Endothelial cell of umbilical vein (primary cell): ENCODE measurements around the gene WASF3. TPM values are rescaled to one million over a fixed set of nuclear protein-coding genes. Genes with fewer than 3 reads are reported as not detected.

Experiments
- BruUV-seq: library from RNA; stranded (reverse); fragments of 400-500 nt; replicated peaks from 2 replicates; lab custom pipeline; 2021; lab: Mats Ljungman, UMichigan
- CTCF ChIA-PET: fragments of 300-600, 350-600 bp; sonication (Branson Sonifier 250); formaldehyde crosslinking; loops from one replicate; lab custom pipeline; 2021; ENCODE audit warnings: antibody characterized with exemption, inconsistent platforms; lab: Charles Lee
- POLR2A ChIA-PET: fragments of 300-600, 350-600 bp; sonication (Branson Sonifier 250); formaldehyde crosslinking; loops from one replicate; lab custom pipeline; 2021; ENCODE audit warnings: antibody characterized with exemption, inconsistent platforms; lab: Charles Lee
- DNase-seq: peaks from one replicate; pipeline ENCODE4 v3.0.0-alpha.2; 2011; ENCODE audit warnings: low read depth, low spot score
- FAIRE-seq: peaks from 2 replicates; lab custom pipeline; 2011; peaks lifted over from hg19 to GRCh38; lab: Jason Lieb, UNC
- H2AFZ ChIP-seq: 2 replicates; pipeline ENCODE4 v1.6.0; 2012; ENCODE audit warnings: low read depth, low read length, control low read depth, inconsistent platforms
- H3K27ac ChIP-seq: 2 replicates; pipeline ENCODE4 v1.5.1; 2011; ENCODE audit warnings: low read depth, mild to moderate bottlenecking, control low read depth, low read length, moderate library complexity; ENCODE audit not compliant: insufficient read depth
- H3K27me3 ChIP-seq, 2 experiments: 2 replicates each; pipeline versions ENCODE4 v1.6.0 to v1.6.1; 2011; ENCODE audit warnings: low read length in 2 of 2, mixed read lengths in 1 of 2; ENCODE audit not compliant: control insufficient read depth in 2 of 2, insufficient read depth in 2 of 2
- H3K36me3 ChIP-seq, 2 experiments: 2 replicates in 1 of 2; 3 replicates in 1 of 2; pipeline ENCODE4 v1.5.1; 2011; ENCODE audit warnings: low read length in 2 of 2, mild to moderate bottlenecking in 1 of 2, moderate library complexity in 1 of 2; ENCODE audit not compliant: control insufficient read depth in 2 of 2, insufficient read depth in 2 of 2; ENCODE audit errors: extremely low read depth in 1 of 2
- H3K4me1 ChIP-seq: 3 replicates; pipeline ENCODE4 v1.5.1; 2011; ENCODE audit warnings: mild to moderate bottlenecking, low read length; ENCODE audit not compliant: control insufficient read depth, insufficient read depth; ENCODE audit errors: extremely low read depth
- H3K4me2 ChIP-seq: 2 replicates; pipeline ENCODE4 v1.6.1; 2011; ENCODE audit warnings: low read length, control low read depth, mixed read lengths; ENCODE audit not compliant: insufficient read depth
- H3K4me3 ChIP-seq, 3 experiments: fragments of 200-600 bp in 1 of 3; sonication (generic), shearing (Covaris generic) in 1 of 3; replicated peaks in 1 of 3; 2 replicates each; pipeline ENCODE4 v1.5.1; 2011 to 2016; ENCODE audit warnings: control low read depth in 3 of 3, low read length in 3 of 3, mild to moderate bottlenecking in 2 of 3, inconsistent platforms in 1 of 3, low read depth in 1 of 3, moderate library complexity in 1 of 3; ENCODE audit not compliant: insufficient read depth in 1 of 3
- H3K79me2 ChIP-seq: 2 replicates; pipeline ENCODE4 v1.6.0; 2012; ENCODE audit warnings: low read length, inconsistent platforms; ENCODE audit not compliant: control insufficient read depth, insufficient read depth
- H3K9ac ChIP-seq: replicated peaks from 2 replicates; pipeline ENCODE3; 2011; ENCODE audit warnings: low read length, control low read depth; ENCODE audit not compliant: insufficient read depth; ENCODE audit errors: extremely low read depth
- H3K9me1 ChIP-seq: replicated peaks from 3 replicates; pipeline ENCODE4 v1.6.0; 2011; ENCODE audit warnings: mild to moderate bottlenecking, low read length; ENCODE audit not compliant: control insufficient read depth, insufficient read depth; ENCODE audit errors: extremely low read depth
- H3K9me3 ChIP-seq: replicated peaks from 2 replicates; pipeline ENCODE4 v1.5.1; 2012; ENCODE audit warnings: low read length, inconsistent platforms; ENCODE audit not compliant: control insufficient read depth, insufficient read depth
- H4K20me1 ChIP-seq: replicated peaks from 2 replicates; pipeline ENCODE3; 2011; ENCODE audit warnings: mild to moderate bottlenecking, low read length; ENCODE audit not compliant: control insufficient read depth, insufficient read depth; ENCODE audit errors: extremely low read depth
- EZH2 ChIP-seq: IDR thresholded peaks from 2 replicates; pipeline ENCODE4 v1.6.1; 2012; ENCODE audit warnings: borderline replicate concordance, low read depth, mild to moderate bottlenecking, moderate library complexity, low read length, inconsistent platforms; ENCODE audit not compliant: severe bottlenecking
- FOS ChIP-seq: IDR thresholded peaks from 2 replicates; pipeline ENCODE4 v1.6.1; 2011; ENCODE audit warnings: mild to moderate bottlenecking, low read length, moderate library complexity, borderline replicate concordance; ENCODE audit not compliant: insufficient read depth
- GATA2 ChIP-seq: IDR thresholded peaks from 2 replicates; pipeline ENCODE4 v1.7.0; 2011; ENCODE audit warnings: low read depth, mild to moderate bottlenecking, moderate library complexity, mixed read lengths, low read length; ENCODE audit not compliant: insufficient read length, insufficient read depth
- JUN ChIP-seq: IDR thresholded peaks from 2 replicates; pipeline ENCODE4 v1.6.1; 2011; ENCODE audit warnings: borderline replicate concordance, low read depth; ENCODE audit not compliant: insufficient read length, insufficient read depth
- MYC ChIP-seq: IDR thresholded peaks from one replicate; pipeline ENCODE4 v1.6.1; 2011; ENCODE audit warnings: mild to moderate bottlenecking, low read depth, low read length
- POLR2A ChIP-seq: IDR thresholded peaks from 2 replicates; pipeline ENCODE4 v1.6.1; 2012; ENCODE audit warnings: low read depth, mild to moderate bottlenecking, control low read depth, low read length
- POLR2AphosphoS5 ChIP-seq: IDR thresholded peaks from 2 replicates; pipeline ENCODE4 v1.6.1; 2012; ENCODE audit warnings: low read depth, mild to moderate bottlenecking, control low read depth, low read length, moderate library complexity; ENCODE audit not compliant: insufficient read depth
- dilution Hi-C: fragments of 300-500 bp; cut with MboI; formaldehyde crosslinking; loops from one replicate; pipeline ENCODE4 v1.15.0; 2019; ENCODE audit warnings: low sequenced_read_pairs; ENCODE audit not compliant: extremely low pct_ligation_motif_present
- intact Hi-C: fragments of 100-400 bp; cut with micrococcal nuclease; formaldehyde crosslinking; loops from one replicate; pipeline ENCODE4 v1.10.0; 2022
- polyA plus RNA-seq, 4 experiments: library from polyadenylated mRNA; depleted of rRNA in 3 of 4; stranded (reverse) in 3 of 4; unstranded in 1 of 4; fragments of >200 nt; gene quantifications; 2 replicates each; pipeline versions ENCODE4 v1.2.1 to v1.2.3, GENCODE V29; 2011 to 2012; ENCODE audit warnings: missing spikeins in 1 of 4
- total RNA-seq: library from RNA; stranded (reverse); gene quantifications from 2 replicates; pipeline ENCODE4 v1.2.3, GENCODE V29; 2021
- TF ChIP-seq, protein P1 (sequence below): IDR thresholded peaks from 2 replicates; pipeline ENCODE4 v1.6.1; 2011; ENCODE audit not compliant: insufficient read depth, insufficient read length
- TF ChIP-seq, protein P2 (sequence below), 2 donors: IDR thresholded peaks; 1 replicate in 1 of 2; 2 replicates in 1 of 2; pipeline ENCODE4 v1.5.1; 2011; ENCODE audit warnings: low read length in 2 of 2, mild to moderate bottlenecking in 2 of 2, moderate library complexity in 2 of 2, control low read depth in 1 of 2, inconsistent platforms in 1 of 2, low read depth in 1 of 2; ENCODE audit not compliant: insufficient read depth in 1 of 2; ENCODE audit errors: extremely low read depth in 1 of 2

WASF3 gene
- total and polyA plus RNA-seq, 2 donors (not counting 3 experiments of a cell fraction or from before 2014, with no cell fraction given) = 18.5 to 32.4 TPM

DNA sequence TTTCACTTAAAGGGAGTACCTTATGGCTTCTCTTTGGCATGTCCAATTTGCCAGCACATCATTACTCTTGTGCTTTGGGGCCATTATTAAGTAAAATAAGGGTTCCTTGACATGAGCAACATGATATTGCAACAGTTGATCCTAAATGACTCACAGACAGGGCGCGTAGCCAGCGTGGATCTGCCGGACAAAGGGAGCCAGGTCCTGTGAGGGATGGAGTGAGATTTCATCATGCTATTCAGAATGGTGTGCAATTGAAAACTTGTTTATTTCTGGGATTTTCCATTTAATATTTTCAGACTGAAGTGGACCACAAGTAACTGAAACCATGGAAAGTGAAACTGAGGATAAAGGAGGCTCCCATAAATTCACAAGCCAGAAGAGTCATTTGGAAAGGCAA is 48.6 kb upstream of the WASF3 start:
- dilution Hi-C loops = no loop called here
- DNase-seq = no peak

More for the DNA sequence above, 48.6 kb upstream of the WASF3 start:
- no peak for FAIRE-seq
- Histone ChIP-seq H3K79me2 (no peaks in the 10 kb centered on the region), H3K27ac (no peak overlapping the region), H3K9ac (no peak overlapping the region), H4K20me1 (no peaks in the 10 kb centered on the region), H3K4me3 (no peak overlapping the region), H3K27me3 (peaks cover 0 to 2% of the 10 kb centered on the region in 2 experiments), H3K4me1 (no peaks in the 10 kb centered on the region), H3K4me2 (no peak overlapping the region), H3K9me1 (no peaks in the 10 kb centered on the region), H3K9me3 (no peaks in the 10 kb centered on the region), H3K36me3 (no peaks in the 10 kb centered on the region), H2AFZ (no peak overlapping the region)
- BruUV-seq = no TSS peak
- TF ChIP-seq POLR2AphosphoS5 (no peak), EZH2 (no peak), GATA2 (no peak), POLR2A (no peak), JUN (no peak), MYC (no peak), FOS (no peak)
- TF ChIP-seq, protein P1, sequence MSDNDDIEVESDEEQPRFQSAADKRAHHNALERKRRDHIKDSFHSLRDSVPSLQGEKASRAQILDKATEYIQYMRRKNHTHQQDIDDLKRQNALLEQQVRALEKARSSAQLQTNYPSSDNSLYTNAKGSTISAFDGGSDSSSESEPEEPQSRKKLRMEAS = no peak
- TF ChIP-seq, protein P2, sequence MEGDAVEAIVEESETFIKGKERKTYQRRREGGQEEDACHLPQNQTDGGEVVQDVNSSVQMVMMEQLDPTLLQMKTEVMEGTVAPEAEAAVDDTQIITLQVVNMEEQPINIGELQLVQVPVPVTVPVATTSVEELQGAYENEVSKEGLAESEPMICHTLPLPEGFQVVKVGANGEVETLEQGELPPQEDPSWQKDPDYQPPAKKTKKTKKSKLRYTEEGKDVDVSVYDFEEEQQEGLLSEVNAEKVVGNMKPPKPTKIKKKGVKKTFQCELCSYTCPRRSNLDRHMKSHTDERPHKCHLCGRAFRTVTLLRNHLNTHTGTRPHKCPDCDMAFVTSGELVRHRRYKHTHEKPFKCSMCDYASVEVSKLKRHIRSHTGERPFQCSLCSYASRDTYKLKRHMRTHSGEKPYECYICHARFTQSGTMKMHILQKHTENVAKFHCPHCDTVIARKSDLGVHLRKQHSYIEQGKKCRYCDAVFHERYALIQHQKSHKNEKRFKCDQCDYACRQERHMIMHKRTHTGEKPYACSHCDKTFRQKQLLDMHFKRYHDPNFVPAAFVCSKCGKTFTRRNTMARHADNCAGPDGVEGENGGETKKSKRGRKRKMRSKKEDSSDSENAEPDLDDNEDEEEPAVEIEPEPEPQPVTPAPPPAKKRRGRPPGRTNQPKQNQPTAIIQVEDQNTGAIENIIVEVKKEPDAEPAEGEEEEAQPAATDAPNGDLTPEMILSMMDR (IDR thresholded peaks at IDR 0.05; ENCODE audit: extremely low read depth in 1 of 2, insufficient read depth in 1 of 2, low read depth in 1 of 2, low read length in 2 of 2) = no peak
- ChIA-PET POLR2A (no interaction called here), CTCF (no interaction called here)
- intact Hi-C loops = no loop called here
